Neural cell (in vitro differentiated cells): ENCODE measurements around the gene TRPM3.

Source experiments
- CTCF ChIP-seq: fragments of 450-650 bp; IDR thresholded peaks from 2 replicates; pipeline ENCODE4 v1.5.1; 2014; ENCODE audit warnings: antibody characterized with exemption, mild to moderate bottlenecking, moderate library complexity; ENCODE audit not compliant: poor library complexity, severe bottlenecking
- EP300 ChIP-seq: fragments of 450-650 bp; conservative IDR thresholded peaks from 2 replicates; pipeline ENCODE4 v1.6.1; 2014; ENCODE audit warnings: antibody characterized with exemption, mild to moderate bottlenecking, moderate library complexity; ENCODE audit not compliant: poor library complexity, severe bottlenecking
- EZH2 ChIP-seq: fragments of 200-600, 300-800 bp; shearing (Covaris generic), sonication (generic); IDR thresholded peaks from 2 replicates; pipeline ENCODE4 v1.6.1; 2014; ENCODE audit warnings: antibody characterized with exemption, low read length, borderline replicate concordance, mild to moderate bottlenecking; ENCODE audit not compliant: insufficient read depth, poor library complexity, severe bottlenecking
- MXI1 ChIP-seq: fragments of 450-650 bp; conservative IDR thresholded peaks from 2 replicates; pipeline ENCODE4 v1.6.1; 2014; ENCODE audit warnings: antibody characterized with exemption, mild to moderate bottlenecking; ENCODE audit not compliant: poor library complexity, severe bottlenecking
- POLR2AphosphoS5 ChIP-seq: IDR thresholded peaks from 2 replicates; pipeline ENCODE4 v1.6.1; 2012
- RAD21 ChIP-seq: fragments of 450-650 bp; conservative IDR thresholded peaks from 2 replicates; pipeline ENCODE4 v1.6.1; 2014; ENCODE audit warnings: antibody characterized with exemption, mild to moderate bottlenecking, moderate library complexity
- REST ChIP-seq: IDR thresholded peaks from 2 replicates; pipeline ENCODE4 v1.6.1; 2012; ENCODE audit warnings: borderline replicate concordance
- SMC3 ChIP-seq: fragments of 450-650 bp; conservative IDR thresholded peaks from 2 replicates; pipeline ENCODE4 v1.6.1; 2014; ENCODE audit warnings: antibody characterized with exemption, mild to moderate bottlenecking, moderate library complexity; ENCODE audit not compliant: poor library complexity
- TAF1 ChIP-seq: IDR thresholded peaks from 2 replicates; pipeline ENCODE4 v1.6.1; 2012; ENCODE audit warnings: low read depth

GRCh38 chr9:70639853-70640814, 481.3 kb downstream of the TRPM3 start:
- TF ChIP-seq EZH2, result no peak
- TF ChIP-seq MXI1, result no peak
- peak; percentile 93 for TF ChIP-seq CTCF
- peak; percentile 91 for TF ChIP-seq SMC3
- TF ChIP-seq EP300, result no peak
- no peak for TF ChIP-seq TAF1
- peak; percentile 94 for TF ChIP-seq RAD21
- TF ChIP-seq POLR2AphosphoS5, result no peak
- TF ChIP-seq REST, result no peak
